GM18861 (cell line): Measurements from ENCODE around the gene LHFPL6.

ENCODE experiments used
- ATAC-seq: cut with Tn5 transposase; IDR thresholded peaks from one replicate; pipeline ENCODE4 v1.9.1; 2021; ENCODE audit not compliant: unreplicated experiment

The LHFPL6 gene

DNA sequence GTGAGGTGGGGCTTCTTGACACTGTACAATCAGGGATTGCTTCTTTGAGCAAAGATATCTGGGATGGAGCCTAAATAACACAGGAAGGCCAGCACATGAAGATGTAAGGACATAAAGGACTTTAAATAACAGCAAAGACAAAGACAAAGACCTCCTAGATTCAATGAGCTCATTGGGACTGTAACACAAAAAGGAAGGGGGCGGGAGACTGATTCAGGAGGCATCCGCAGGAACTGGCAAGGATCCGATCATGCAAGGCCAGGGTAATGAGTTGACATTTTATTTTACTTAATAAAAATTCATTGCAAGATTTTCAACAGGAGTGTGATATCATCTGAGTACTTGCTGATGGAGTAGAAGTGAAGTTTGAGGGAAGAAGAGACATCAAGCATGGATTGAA is 121.5 kb downstream of the LHFPL6 start:
- ATAC-seq, result no peak

DNA sequence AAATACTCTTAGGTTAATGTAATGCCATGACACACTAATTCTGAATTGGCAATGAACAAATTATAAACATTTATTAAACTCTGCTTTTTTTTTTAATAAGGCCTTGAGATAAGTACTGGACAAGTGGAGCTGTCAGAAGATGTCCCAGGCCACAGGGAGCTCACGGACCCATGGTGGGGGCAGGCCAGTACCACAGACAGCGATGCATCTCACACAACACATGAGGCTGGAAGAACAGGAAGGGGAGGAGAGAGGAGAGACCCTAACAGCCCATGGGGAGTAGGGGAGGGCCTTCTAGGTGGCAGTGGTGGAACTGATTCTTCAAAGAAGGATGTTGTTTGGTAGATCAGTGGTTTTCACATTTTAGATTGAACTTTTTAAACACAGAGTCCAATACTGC is 128.4 kb downstream of the LHFPL6 start:
- ATAC-seq, result no peak

DNA sequence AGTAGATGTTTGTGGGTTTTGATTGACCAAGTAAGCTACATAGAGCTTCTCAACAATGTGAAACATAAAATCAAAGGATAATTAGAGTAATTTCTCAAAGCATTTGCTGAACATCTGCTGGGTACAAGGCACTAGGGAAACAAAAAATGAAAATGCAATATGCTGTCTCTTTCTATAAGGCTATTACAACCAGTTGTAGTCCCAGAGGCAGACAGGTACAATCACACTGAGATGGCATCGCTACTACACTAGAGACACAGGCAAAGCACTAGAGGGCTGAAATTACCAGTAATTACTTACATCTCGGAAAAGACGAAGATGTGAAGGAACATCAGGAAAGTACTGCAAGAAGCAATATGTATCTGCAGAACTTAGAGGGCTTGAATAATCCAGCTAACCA is 133.3 kb downstream of the LHFPL6 start:
- no peak for ATAC-seq

DNA sequence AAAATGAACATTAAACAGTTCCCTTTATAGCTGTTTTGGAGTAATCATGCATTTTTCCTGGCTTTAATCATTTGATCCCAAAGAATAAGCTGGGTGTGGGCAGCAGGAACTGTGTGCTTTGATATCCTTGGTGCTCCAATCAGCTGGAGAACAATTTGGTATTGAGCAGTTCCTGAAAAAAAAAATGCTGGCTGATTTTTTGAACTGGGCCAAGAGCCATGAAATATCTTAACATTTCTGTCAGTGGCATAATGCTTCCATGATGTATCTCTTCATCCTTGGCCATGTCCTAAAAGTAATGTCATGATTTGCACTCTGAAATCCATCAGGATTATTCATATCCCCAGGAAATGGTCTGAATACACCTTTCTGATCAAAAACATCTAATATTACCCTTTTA is 134.7 kb downstream of the LHFPL6 start:
- no peak for ATAC-seq

DNA sequence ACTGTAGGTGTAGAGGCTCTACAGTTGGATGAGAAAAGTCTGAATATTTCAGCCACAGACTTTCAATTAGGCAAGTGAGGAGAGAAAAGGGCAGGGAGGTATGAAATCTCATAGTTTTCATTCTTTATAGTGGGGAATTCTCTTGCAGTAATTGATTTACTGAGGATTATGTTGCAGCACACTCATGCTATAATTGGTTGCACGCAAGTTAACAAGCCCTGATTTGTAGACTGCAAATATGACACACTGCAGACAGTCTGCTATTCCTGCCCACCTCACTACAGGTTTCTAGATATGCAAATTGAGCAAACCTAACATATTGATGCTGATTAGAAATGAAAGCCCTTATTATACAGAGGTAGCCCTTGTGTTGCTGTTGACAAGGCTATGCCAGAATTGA is 139.4 kb downstream of the LHFPL6 start:
- no peak for ATAC-seq

DNA sequence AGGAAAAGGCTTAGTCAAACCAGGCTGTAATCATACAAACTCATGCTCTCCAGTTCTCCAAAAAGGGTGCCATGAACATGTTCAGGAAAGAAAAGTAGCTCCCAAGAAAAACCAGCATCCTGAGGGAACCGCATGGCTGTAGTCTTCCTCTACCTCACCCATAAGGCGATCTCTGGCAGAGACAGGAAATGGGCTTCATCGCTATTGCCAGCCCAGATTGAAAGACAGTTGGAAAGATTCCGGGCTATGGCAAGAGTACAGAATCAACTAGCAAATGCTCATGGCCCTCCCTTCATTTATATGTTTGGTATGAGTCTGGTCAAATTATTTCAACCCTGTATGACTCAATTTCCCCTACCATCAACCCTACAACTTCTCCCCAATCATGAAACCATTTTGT is 140.1 kb downstream of the LHFPL6 start:
- ATAC-seq, result no peak

DNA sequence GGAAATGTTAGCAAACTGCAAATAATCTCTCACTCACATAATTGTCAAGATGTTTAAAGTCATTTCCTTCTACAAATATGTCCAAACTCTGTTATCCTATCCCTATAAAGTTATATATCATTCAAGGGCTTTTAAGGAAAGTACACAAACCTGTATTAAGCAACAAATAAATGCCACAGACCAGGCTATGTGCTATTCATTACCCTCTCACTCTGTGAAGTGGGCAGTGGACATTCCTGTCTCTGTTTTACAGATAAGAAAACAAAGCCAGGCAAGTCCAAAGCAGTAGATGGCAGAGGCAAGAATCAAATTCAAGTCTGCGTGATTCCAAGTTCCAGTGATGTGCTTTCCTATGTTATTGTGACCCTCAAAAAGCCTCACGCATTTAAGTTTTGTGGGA is 140.6 kb downstream of the LHFPL6 start:
- no peak for ATAC-seq

DNA sequence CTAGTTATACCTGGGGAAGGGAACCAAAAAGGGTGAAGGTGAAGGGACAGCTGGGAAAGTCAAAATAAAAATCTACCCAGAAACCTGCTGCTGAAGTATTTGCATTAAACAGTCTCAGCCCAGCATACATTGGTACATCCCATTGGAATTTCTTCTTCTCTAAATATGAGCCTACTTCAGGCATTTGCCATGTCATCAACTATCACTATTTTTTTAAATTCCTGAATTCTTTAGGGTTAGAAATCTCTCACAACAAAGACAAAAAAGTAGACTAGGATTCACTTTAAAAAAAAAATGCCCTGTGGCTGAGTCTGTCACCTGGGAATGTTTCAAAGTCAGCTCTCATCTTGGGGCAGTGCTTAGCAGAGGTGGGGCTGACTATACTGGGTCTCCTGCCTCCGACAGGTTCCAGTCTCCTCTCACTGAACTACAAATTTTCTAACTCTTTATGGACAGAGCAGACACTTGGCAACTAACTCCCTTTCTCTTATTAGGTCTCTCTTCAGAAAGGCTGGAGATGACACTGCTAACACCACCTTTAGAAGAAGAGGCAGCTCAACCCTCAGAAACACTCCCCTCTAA is 141.2 kb downstream of the LHFPL6 start:
- no peak for ATAC-seq

DNA sequence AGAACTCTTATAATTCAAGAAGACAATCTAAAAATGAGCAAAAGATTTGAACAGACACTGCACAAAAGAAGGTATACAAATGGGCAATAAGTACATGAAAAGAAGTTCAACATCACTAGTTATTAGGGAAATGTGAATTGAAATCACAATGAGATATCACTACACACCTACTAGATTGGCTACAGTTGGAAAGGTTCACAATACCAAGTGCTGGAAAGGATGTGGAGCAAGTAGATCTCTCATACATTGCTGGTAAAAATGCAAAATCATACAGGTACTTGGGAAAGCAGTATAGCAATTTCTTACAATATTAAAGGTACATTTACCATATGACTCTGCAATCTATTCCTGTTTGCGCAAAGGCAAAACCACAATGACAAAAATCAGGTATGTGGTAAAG is 145.7 kb downstream of the LHFPL6 start:
- ATAC-seq, result no peak

DNA sequence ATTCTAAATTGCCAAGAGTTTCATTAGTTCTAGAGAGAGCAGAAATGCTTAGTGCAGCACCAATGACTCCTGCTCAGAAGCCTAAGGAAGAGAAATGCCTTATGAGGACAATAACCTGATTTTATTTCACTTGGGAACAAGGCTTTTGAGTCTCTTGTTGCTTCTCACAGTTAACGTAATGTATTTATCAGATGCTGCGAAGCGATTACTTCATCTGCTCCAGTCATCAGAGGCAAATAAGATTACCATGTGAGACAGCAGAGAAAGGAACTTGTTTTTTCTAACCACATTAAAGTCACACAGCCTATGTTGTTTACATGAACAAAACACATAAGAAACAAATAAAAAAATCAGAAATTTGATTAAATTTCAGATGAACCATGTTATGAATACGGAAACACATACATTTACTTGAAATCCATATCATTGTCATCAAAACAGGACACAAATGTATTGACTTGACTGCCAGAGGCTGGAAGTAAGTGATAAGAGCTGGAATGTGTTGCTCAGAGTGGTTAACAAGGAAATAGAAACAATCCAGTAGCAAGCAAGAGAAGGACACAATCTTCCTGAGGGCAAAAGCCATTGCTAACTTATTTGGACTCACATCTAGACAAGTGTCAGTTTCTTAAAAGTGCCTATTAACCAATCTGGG is 147.3 kb downstream of the LHFPL6 start:
- no peak for ATAC-seq

DNA sequence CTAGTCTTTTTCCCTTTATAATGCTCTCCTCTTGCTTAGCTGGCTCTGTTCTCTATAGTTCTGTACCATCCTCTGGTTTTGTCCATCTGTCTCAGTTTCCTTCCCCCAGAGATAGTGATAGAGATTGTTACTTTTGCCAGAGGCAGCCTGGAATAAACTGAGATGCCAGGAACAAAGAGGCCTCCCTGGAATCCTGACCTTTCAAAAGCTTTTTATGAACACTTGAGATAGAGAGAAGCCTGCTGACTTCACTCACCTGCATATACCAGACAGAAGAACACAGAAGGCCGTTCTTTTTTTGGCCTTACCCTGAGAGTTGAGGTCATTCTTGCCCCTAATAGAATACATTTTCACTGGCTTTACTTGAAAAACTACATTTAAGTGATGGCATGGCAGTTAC is 150.2 kb downstream of the LHFPL6 start:
- no peak for ATAC-seq

DNA sequence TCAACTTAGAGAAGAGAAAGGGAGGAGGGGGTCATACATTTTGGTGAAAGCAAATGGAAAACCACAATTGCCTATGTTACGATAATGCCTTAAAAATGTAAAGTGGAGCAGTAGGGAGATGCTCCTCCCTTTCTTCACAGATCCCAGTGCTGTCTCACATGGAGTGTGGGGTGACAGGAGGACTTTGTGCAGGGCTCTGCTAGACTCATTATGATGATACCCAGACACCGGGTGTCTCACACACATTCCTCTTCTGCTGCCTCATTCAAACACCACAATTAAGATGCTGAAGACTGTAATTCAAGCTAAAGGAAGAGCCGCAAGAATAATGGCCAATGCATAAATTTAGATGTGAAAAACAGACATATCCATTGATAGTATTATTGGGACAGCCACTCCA is 150.6 kb downstream of the LHFPL6 start:
- no peak for ATAC-seq

DNA sequence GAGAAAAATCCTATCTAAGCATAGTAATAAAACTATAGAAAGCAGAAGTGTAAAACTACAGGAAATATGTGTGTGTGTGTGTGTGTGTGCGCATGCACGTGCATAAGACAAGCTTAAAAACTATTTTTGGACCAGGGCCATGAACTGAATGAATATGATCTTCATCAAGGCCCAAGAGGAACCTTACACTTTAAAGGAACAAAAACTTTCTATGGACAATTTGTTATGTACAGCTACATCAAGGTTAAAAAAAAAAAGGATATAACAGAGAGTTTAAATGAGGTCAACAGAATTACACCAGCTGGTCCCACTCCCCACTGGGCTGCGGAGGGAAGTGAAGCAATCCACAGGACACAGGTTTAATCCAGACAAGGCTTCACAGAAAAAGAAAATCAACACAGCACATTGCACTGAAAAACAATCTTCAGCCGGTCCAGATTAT is 151.1 kb downstream of the LHFPL6 start:
- ATAC-seq, result no peak

DNA sequence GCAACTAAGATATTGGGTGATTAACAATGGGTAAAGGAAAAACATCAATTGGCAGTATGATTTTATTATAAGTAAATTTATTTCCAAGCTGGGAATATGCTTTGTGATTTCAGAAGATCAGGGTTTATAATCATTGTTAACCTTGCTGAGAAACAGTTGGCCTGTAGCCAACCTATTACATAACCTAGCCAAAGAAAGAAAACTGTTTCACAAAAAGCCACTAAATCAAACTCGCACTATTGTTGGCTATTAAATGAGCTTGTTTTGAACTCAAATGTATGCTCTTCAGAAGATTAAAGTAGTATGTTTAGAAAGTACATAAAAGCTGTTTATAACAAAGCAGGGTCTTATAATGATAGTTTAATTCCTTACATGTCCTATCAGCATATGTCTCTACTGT is 151.7 kb downstream of the LHFPL6 start:
- no peak for ATAC-seq

DNA sequence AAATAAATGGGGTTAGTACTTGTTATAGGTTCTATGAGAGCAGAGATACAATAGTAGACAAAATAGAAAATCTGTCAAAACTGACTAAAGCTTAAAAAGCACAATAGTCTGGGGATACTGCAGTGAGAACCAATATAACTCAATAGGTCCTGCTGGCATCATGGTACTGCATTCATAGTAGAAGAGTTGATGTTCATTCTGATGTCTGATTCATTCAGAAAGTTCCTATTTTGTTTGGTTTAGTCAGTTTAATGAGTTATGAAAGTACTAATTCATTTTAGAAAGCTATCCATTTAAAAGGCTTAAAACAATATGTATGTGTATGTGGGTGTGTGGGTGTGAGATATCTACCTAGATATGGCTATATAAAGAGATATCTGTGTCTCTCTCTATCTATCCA is 152.8 kb downstream of the LHFPL6 start:
- peak; percentile 56 for ATAC-seq

DNA sequence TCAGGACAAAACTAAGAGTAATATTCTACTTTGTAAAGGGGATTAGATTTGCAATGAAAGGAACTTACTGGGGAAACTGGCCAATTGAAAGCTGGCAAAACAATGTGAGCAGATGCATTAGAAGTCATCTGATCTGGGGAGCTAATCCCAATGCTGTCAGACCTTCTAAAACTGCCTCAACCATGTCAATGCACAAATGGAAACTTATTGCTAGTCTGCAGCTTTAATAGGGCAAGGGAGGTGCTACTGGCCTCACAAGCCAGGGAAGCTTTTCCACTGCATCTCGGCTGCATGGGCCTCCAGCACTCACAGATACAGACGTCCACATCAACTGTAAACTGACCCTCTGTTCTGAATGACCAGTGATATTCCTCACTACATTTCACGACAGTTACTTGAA is 154.2 kb downstream of the LHFPL6 start:
- no peak for ATAC-seq

DNA sequence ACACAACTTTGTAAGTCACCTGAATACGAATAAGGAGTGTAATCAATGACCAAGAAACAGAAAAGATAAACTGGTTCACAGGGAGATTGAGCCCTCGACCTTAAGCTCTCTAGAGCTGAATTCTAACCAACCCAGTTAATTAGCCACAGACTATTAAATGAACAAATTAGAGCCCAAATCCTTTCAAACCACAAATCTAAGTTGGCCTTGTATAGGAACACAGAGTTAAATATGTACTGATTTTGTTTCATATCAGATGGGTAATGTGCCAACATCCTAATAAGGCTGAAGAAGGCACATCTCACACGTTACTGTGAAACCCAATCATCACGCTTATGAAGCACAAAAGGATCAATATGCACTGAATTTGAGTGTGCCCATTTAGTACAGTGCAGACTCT is 156.1 kb downstream of the LHFPL6 start:
- no peak for ATAC-seq

DNA sequence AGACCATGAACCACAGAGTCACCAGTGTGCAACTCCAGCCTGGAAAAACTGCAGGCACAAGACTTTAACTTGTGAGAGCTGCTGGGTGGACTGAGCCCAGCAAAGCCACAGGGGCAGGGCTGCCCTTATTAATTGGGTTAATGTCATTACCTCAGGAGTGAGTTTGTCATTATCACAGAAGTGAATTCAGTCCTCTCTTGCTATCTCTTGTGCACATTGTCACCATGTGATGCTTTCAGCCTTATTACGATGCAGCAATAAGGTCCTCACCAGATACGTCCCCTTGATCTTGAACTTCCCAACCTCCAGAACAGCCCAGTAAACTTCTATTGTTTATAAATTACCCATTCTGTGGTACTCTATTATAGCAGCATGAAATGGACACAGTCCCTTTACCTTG is 158.1 kb downstream of the LHFPL6 start:
- no peak for ATAC-seq

DNA sequence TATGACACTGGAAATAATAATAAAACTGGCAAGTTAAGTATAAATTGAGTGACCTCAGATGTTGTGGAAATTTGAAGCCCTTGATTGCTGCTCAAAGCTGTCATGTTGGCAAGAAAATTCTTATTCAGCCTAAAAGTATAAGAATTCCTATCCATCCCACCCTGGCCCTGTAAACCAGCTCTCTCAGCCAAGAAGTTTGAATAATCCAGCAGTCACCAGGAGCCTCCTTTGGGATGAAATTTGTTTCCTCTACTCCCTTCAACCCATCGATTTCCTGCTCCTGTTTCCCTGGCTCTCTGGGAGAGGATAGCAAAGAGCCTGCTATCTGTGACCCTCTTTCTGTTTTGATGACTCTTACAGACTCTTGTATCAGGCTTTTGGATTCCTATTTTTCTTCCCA is 169.3 kb downstream of the LHFPL6 start:
- no peak for ATAC-seq

DNA sequence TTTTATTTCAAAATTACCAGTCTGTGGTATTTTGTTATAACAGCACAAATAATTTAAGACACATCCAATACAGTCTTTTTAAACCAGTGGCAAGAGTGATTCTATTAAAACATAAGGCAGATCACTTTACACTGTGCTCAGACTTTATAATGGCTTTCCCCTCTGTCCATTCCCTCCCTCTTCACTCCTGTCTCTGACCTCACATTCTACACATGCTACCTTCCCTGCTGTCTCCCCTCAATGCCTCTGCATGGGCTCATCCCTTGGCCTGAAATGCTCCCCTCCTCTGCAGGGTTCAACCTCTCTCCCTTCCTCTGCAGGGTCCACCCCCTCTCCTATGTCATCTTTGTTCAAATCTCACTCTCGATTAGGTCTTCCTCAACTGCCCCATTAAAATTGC is 170.8 kb downstream of the LHFPL6 start:
- ATAC-seq, result no peak

DNA sequence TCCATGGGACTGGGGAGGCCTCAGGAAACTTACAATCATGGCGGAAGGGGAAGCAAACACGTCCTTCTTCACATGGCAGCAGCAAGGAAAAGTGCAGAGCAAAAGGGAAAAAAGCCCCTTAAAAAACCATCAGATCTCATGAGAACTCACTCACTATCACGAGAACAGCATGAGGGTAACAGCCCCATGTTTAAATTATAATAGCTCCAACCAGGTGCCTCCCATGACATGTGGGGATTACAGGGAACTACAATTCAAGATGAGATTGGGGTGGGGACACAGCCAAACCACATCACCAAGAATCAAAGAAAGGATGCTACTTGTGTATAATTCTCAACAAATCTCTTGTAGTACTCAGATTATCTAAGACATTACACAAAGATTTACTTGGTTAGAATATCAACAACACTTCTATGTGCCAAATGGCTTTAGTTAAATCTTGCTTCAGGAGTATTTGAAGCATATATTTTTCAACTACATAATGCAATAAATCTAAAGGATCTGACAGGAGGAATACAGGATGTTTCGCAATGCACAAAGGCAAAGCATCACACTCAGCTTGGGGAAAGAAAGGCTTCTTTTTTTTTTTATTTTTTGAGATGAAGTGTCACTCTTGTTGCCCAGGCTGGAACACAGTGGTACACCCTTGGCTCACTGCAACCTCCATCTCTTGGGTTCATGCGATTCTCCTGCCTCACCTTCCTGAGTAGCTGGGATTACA is 180.0 kb downstream of the LHFPL6 start:
- no peak for ATAC-seq

DNA sequence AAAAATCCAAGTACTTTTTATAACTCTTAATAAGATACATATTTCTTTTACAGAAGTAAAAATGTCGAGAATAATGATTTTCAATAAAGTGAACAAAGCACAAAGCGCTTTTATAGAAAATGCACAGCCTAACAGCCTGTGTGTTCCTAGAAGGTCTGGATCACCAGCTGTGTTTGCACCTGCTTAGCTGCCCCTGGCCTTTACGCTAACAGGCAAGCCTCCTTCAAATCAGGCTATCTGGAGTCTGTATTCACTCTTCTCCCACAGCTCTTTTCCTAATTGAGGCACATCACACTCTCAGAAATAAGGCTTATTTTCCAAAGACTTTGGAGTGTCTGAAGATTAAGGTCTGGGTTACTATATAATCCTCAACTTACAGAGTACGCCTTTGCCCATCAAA is 183.1 kb downstream of the LHFPL6 start:
- ATAC-seq, result no peak

DNA sequence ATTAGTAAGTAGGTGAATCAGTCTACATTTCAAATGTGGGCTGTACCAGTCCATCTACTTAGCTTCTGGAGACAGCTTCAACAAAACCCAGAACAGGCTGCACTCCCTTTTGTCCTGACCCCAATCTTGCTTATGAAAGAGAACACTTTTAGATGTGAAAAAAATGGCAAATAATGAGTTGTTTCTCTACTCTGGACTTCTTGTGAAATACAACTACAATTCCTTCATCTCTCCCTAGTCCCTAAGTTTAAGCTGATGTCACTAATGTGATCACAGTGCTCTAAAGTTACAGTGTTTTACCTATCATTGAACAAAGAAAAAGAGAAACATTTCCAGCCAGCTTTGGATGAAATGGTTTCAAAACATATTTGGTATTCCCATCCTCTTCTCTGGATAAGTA is 183.9 kb downstream of the LHFPL6 start:
- ATAC-seq, result no peak
